ENCODE measurements around the gene RPL14.

GRCh38 chr3:40445880-40446279 lies 11.3 kb upstream of the RPL14 start:
- TF ChIP-seq CTCF (IDR thresholded peaks at IDR 0.05; ENCODE audit: insufficient read depth, low read length) = no peak
- TF ChIP-seq REST (IDR thresholded peaks at IDR 0.05; ENCODE audit: insufficient replicate concordance, low read depth) = no peak
- no peak for TF ChIP-seq GABPA (IDR thresholded peaks at IDR 0.05; ENCODE audit: low read depth)

Data from HL-60 (cell line).